Hindlimb muscle (tissue), 1 donor: Measurements from ENCODE around the gene TIAM2. TPM values are rescaled to one million over a fixed set of nuclear protein-coding genes. Genes with fewer than 3 reads are reported as not detected.
"Not testable (repeated sequence)": the region's sequence is repeated elsewhere in the genome, so short reads cannot be mapped to it uniquely, and the experiment has no call there.

ENCODE experiments used
- DNase-seq: peaks from one replicate; pipeline ENCODE4 v3.0.0-alpha.2; 2013
- polyA plus RNA-seq: library from polyadenylated mRNA; unstranded; fragments of 120-200 nt; gene quantifications from one replicate; pipeline ENCODE4 v1.2.1, GENCODE V29; 2013; ENCODE audit not compliant: insufficient read length

The TIAM2 gene
- polyA plus RNA-seq, 1 donor = 13.6 TPM

DNA sequence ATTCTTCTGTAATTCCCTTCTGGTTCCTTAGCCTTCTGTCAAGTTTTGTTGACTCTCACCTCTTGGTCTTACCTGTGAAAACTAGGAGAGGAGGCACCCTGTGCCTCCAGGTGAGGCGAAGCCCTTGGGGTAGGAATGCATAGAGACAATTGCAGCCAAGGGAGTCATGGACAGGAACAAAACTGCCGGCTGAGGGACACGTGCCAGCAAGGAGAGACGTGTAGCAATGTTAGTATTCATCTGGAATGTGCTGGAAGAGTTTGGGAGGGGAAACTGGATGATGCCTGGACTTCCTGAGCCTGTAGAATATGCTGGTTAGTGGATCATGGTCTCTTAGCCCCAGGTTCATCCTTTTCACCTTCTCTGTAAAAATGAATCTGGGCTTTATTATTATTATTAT is 3.9 kb upstream of the TIAM2 start:
- DNase-seq = no peak

DNA sequence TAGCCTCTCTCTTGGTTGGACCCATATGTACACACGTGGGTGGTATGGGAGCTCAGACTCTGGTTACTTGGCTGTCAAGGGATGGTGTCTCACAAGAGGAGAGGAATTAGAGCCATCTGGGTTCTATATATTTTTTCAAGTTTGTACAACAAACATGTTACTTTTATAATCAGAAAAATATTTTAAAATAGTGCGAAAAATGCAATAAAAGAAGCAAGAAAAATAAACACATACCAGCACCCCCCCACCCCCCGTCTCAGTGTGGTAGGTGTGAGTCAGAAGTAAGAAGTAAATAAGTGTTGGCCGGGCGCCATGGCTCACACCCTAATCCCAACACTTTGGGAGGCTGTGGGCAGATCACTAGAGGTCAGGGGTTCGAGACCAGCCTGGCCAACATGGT is 2.1 kb upstream of the TIAM2 start:
- DNase-seq = no peak

DNA sequence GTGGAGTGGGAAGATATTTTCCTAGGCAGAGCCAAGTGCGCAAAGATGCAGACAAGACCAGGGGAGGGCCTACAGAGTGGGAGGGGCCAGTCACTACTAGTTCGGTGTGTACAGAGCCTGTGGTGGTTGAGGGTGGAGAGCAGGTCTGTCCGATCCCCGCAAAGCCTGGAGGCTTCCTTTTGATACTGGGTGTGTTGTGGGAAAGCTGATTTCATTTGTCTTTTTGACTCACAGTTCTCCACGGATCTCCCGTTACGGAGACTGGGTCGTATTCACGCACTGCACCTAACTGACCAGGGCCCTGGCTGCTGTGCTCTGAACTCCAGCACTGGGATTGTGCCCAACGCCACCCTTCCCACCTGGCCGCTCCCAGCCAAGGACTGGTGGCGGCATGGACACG is 1.4 kb upstream of the TIAM2 start:
- DNase-seq = no peak

DNA sequence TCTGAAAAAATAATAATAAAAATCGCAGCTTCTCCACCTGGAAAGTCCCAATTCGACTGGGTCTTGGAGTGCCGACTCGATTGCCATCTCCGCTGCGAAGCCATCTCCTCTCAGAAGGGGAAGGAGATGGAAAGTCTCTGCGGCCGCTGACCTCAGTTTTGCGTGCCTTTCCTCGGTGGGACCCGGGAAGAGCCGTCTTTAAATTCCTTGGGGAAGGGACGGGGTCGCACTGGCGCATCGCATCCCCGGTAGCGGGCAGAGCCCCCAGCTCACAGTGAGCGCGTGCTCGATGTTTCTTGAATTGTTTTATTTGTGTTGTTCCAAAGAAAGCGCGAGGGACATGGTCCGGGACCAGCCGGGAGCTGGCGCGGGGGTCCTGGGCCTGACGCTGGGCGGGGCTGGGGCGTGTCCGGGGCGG is 270 bp upstream of the TIAM2 start:
- DNase-seq = no peak

GRCh38 chr6:154996016-154996590 is 988 bp downstream of the TIAM2 start:
- DNase-seq = no peak

DNA sequence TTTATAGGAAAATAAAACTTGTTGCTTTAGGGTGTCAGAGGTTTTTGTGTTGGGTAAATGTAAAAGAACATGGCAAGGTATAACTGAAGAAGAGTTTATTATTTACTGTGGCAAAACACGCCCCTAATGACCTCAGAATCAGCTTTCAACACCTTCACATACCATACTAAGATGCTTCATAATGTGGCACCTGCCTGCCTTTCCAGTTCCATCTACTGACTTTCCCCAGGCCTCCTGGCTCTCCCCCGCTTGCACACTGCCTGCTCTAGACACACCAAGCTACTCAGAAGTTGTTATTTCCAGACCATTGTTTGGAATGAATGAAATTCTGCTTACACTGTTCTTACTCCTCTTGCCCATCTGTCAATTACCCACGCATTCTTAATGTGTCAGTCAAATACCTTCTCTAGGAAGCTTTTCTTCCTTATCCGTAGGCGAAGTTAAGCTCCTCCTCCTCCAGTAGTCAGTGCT is 1.8 kb downstream of the TIAM2 start:
- DNase-seq = no peak

- no peak for DNase-seq
Observed at GRCh38 chr6:154998855-154999254, 3.7 kb downstream of the TIAM2 start.

- DNase-seq = no peak
Observed at GRCh38 chr6:155001482-155001881, 6.4 kb downstream of the TIAM2 start.

- DNase-seq = no peak
Observed at GRCh38 chr6:155001934-155002333, 6.8 kb downstream of the TIAM2 start.

DNA sequence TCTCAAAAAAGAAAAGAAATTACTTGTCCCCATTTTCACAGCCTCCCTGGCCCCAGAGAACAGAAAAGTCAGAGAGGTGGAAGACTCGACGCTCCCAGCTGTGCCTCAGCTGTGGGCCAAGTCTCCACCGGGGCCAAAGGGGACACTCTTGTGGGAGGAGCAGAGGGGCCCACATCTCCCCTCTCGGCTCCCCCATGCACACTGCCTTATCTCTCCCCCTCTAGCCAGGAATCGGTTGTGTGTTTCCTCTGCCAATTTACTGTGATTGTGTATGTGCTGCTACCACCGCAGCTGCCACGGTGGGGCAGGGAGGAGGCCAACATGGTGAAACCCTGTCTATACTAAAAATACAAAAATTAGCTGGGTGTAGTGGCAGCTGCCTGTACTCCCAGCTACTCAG is 8.4 kb downstream of the TIAM2 start:
- DNase-seq = no peak

DNA sequence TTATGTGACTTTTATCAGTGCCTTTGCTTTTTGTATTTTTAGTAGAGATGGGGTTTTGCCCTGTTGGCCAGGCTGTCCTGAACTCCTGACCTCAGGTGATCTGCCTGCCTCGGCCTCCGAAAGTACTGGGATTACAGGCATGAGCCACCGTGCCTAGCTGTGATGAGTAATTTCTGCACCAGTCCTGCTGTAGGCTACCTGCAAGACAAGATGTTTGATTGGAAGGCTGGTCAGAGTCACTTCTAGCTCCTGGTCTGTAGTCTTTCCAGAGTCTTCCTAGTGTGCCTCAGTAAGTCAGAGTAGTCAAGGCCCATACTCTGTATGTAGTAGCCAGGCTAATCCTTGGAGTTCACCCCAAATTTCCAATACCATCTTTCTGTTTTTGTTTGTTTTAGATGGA is 8.9 kb downstream of the TIAM2 start:
- no peak for DNase-seq

GRCh38 chr6:155004576-155005372 is 9.7 kb downstream of the TIAM2 start:
- no peak for DNase-seq

DNA sequence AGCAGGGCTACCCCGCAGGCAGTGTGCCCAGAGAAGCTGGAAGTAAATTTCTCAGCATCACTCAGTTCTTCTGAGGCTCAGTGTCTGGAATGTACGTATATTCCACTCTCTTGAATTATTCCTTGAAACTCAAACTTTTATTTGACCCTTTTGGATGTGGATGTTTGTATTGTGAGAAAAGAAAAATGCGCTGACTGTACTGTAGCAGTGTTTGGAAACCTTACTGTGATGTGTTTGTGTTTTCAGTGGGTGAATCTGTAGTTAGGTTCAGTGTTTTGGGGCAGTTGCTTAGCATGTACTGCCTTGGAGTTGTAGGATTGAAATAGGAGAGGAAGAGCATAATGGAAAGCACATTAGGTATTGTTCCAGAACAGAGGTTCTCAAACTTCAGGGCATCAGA is 13.5 kb downstream of the TIAM2 start:
- DNase-seq = no peak

DNA sequence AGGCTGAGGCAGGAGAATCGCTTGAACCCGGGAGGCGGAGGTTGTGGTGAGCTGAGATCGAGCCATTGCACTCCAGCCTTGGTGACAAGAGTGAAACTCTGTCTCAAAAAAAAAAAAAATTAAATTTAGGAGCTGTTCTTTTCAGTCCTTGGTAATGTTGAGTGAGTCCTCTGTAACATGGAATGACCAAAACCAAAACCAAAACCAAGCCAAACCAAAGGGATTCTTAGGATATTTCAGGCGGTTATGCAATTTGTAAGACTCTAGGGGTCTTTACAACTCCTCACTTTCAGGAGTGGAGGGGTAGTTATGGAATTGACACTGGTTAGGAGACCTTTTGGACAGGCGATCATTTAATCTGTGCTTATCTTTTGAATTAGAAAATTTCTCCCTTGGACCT is 15.8 kb downstream of the TIAM2 start:
- DNase-seq = no peak

- DNase-seq = no peak
Observed at GRCh38 chr6:155011809-155012291, 16.7 kb downstream of the TIAM2 start.

GRCh38 chr6:155013457-155013876 is 18.4 kb downstream of the TIAM2 start:
- DNase-seq = peak; percentile 88

DNA sequence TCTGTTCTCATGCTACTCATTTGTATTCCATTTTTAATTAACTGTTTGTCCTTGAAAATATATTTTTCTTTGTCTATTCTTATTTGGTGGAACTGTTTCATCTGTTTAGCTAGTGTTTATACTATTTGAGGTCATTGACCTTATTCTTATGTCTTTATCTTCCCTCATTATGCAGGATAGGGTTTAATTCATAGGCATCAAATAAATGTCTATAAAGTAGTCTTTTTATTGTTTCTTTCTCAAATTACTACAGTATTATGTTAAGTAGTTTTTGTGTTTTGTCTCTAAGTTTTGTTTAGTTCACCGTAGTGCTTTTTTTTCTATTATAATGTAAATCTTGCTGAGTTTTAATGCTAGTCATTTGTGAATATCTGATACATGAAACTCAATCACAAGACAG is 19.0 kb downstream of the TIAM2 start:
- no peak for DNase-seq

DNA sequence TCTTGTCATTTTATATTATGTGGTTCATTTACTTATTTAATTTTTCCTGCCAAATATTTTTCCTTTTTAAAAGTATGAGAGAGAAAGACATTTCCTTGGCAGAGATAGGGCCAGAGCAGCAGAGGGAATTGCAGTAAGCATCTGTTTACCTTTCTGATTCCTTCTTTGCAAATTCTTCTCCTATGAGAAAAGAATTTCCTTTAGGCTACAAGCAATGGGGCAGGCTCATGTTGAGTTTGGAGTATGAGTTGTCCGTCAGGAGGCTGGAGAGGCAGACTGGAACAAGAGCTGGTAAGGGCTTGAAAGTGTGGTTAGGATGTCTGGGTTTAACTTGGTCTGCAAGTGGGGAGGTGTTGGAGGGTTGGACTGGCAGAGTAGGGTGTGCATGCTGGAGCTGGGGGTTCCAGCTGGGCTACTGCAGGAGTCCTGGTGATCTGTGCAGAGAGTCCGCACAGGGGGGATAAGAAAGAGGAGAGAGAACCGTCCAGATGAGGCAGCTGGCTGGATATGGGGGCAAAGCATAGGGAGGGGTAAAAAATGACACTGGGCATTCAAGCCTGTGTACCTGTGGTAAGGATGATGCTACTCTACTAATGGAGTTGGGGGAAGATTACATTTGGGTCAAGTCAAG is 19.7 kb downstream of the TIAM2 start:
- no peak for DNase-seq

DNA sequence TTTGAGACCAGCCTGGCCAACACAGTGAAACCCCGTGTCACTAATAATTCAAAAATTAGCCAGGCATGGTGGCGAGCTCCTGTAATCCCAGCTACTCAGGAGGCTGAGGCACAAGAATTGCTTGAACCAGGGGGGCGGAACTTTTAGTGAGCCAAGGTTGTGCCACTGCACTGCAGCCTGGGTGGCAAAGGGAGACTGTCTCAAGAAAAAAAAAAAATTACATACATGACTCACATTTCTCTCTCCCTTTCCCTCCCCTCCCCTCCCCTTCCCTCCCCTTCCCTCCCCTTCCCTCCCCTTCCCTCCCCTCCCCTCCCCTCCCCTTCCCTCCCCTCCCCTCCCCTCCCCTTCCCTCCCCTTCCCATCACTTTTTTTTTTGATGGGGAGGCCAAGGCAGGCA is 23.3 kb downstream of the TIAM2 start:
- DNase-seq = not testable (repeated sequence)

- DNase-seq = no peak
Observed at GRCh38 chr6:155021680-155022079, 26.6 kb downstream of the TIAM2 start.

DNA sequence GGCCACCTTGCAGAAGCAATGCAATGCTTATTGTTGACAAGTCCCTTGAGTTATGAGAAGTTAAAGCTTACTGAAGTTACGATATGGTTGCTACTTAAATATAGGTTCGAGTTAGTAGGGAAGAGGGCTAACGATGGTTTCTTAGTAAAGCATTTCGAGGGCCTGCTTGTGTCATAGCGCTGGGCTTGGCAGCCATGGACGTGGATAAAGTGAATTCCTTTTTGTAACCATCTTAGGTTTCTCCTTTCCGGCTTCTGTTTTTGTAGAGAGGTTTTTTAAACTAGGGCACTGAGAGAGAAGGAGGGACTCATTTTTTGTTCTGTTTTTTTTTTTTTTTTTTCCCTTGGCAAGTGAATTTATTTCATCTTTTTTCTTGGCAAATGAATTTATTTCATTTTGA is 27.6 kb downstream of the TIAM2 start:
- DNase-seq = no peak

DNA sequence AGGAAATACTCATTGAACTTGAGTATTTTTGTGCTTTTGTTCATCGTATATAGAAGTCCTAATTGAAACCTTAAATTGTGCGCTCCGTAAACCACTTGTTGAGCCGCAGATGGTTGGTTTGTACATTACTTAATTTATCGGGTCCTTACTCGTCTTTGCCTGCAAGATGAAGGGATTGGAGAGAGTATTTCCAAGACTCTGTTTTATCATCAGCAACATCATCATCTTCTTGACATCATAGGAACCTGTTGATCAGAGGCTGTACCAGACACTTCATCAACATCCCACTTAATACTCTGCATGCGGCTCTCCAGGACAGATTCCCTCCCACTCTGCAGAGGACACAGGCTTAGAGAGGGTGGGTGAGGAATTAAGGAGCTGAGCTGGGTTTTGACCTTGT is 28.6 kb downstream of the TIAM2 start:
- no peak for DNase-seq

GRCh38 chr6:155024391-155025027 is 29.4 kb downstream of the TIAM2 start:
- no peak for DNase-seq
